ENCODE results near the gene HUNK. TPM values are rescaled to one million over a fixed set of nuclear protein-coding genes. Genes with fewer than 3 reads are reported as not detected.

The HUNK gene
- 1 to 10 TPM; 5.8 to 8.4 TPM for total RNA-seq
- polyA plus RNA-seq (2013, experiment 1 of 2) = 8.8 TPM
- polyA plus RNA-seq (2013, experiment 2 of 2) = 8.4 TPM
- long read RNA-seq, experiment 1, partial matches to known transcripts = 0 of 4 reads
- long read RNA-seq, experiment 1, other reads (novel, unspliced or antisense) = 4 of 4 reads
- long read RNA-seq, experiment 2, full-length matches to known transcripts = 6 of 10 reads
- long read RNA-seq, experiment 2, partial matches to known transcripts = 0 of 10 reads
- long read RNA-seq, experiment 2, other reads (novel, unspliced or antisense) = 4 of 10 reads
- long read RNA-seq, experiment 3, partial matches to known transcripts = 0 of 5 reads
- long read RNA-seq, experiment 3, other reads (novel, unspliced or antisense) = 5 of 5 reads
- long read RNA-seq, experiment 4 = 0 reads

- no peaks in the 10 kb centered on the region for H3K9me3 Mint-ChIP-seq
- H3K4me3 ChIP-seq (ENCODE audit: low read length) = peak within 1 kb of the TSS; percentile 79
- H3K4me3 Mint-ChIP-seq = peak within 1 kb of the TSS; percentile 68
- no peaks in the 10 kb centered on the region for H3K4me1 ChIP-seq (ENCODE audit: control insufficient read depth, insufficient read depth, low read length)
- H3K4me1 Mint-ChIP-seq = peaks cover 11% of the 10 kb centered on the region
- H3K27me3 Mint-ChIP-seq (ENCODE audit: insufficient read depth) = peaks cover 72% of the 10 kb centered on the region
- 0% methylated on average over 7 to 74 of the region's 74 CpGs for WGBS, 2 experiments (ENCODE audit: insufficient coverage in 1 of 2, insufficient read length in 1 of 2)
- DNase-seq = peak; percentile 88
- peak within 1 kb of the TSS; percentile 68 for H3K27ac Mint-ChIP-seq
- no peak within 1 kb of the TSS for H3K9ac ChIP-seq (ENCODE audit: extremely low read depth, low read length, poor library complexity, severe bottlenecking)
- TF ChIP-seq, protein P1, sequence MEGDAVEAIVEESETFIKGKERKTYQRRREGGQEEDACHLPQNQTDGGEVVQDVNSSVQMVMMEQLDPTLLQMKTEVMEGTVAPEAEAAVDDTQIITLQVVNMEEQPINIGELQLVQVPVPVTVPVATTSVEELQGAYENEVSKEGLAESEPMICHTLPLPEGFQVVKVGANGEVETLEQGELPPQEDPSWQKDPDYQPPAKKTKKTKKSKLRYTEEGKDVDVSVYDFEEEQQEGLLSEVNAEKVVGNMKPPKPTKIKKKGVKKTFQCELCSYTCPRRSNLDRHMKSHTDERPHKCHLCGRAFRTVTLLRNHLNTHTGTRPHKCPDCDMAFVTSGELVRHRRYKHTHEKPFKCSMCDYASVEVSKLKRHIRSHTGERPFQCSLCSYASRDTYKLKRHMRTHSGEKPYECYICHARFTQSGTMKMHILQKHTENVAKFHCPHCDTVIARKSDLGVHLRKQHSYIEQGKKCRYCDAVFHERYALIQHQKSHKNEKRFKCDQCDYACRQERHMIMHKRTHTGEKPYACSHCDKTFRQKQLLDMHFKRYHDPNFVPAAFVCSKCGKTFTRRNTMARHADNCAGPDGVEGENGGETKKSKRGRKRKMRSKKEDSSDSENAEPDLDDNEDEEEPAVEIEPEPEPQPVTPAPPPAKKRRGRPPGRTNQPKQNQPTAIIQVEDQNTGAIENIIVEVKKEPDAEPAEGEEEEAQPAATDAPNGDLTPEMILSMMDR (conservative IDR thresholded peaks at IDR 0.05) = peak; percentile 7
- H3K27me3 ChIP-seq (ENCODE audit: control insufficient read depth, insufficient read depth, low read length, poor library complexity, severe bottlenecking) = peaks cover 74% of the 10 kb centered on the region
- no peaks in the 10 kb centered on the region for H3K36me3 ChIP-seq (ENCODE audit: control insufficient read depth, insufficient read depth, low read length)
- no peaks in the 10 kb centered on the region for H3K9me3 ChIP-seq (ENCODE audit: control insufficient read depth, low read length)
- no peaks in the 10 kb centered on the region for H3K36me3 Mint-ChIP-seq (ENCODE audit: low read depth)
- peak within 1 kb of the TSS; percentile 27 for H3K27ac ChIP-seq (ENCODE audit: low read depth, low read length)
These were observed at the start of gene HUNK for GRCh38 chr21:31872452-31873274. TSS of gene HUNK (plus strand) at chr21:31873020. CDS start at chr21:31873675, 655 bp downstream.

DNA sequence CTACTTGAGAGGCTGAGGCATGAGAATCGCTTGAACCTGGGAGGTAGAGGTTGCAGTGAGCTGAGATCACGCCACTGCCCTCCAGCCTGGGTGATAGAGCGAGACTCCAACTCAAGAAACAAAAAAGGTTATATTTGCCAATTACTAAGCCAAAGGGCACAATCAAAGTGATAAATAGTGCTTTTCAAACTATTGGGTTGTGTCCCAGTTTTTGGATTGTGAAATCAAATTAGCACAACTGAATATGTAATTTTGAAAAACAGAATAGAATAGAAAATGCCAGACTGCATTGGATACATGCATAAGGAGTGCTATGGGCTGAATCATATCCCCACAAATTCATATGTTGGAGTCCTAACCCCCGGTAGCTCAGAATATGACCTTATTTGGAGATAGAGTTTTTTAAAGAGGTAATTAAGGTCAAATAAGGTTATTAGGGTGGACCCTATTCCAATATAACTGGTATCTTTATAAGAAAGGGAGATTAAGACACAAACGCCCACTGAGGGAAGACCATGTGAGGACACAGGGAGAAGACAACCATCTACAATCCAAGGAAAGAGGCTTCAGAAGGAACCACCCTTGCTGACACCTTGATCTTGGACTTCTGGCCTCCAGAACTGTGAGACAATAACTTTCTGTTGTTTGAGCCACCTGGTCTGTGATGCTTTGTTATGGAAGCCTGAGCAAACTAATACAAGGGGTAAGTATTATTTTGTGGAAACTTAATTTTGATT, 42.9 kb upstream of the HUNK start:
- TF ChIP-seq, protein P1 (conservative IDR thresholded peaks at IDR 0.05) = no peak
- Histone ChIP-seq H3K27me3 (ENCODE audit: control insufficient read depth, insufficient read depth, low read length, poor library complexity, severe bottlenecking) (no peaks in the 10 kb centered on the region), H3K36me3 (ENCODE audit: control insufficient read depth, insufficient read depth, low read length) (no peaks in the 10 kb centered on the region), H3K4me1 (ENCODE audit: control insufficient read depth, insufficient read depth, low read length) (no peaks in the 10 kb centered on the region), H3K9me3 (ENCODE audit: control insufficient read depth, low read length) (no peaks in the 10 kb centered on the region), H3K27ac (ENCODE audit: low read depth, low read length) (no peak overlapping the region), H3K4me3 (ENCODE audit: low read length) (no peak overlapping the region), H3K9ac (ENCODE audit: extremely low read depth, low read length, poor library complexity, severe bottlenecking) (no peak overlapping the region)
- Mint-ChIP-seq H3K4me3 (no peak overlapping the region), H3K27ac (no peak overlapping the region), H3K4me1 (no peaks in the 10 kb centered on the region), H3K9me3 (no peaks in the 10 kb centered on the region), H3K27me3 (ENCODE audit: insufficient read depth) (no peaks in the 10 kb centered on the region), H3K36me3 (ENCODE audit: low read depth) (no peaks in the 10 kb centered on the region)
- 92 to 100% methylated on average over 1 to 5 of the region's 5 CpGs for WGBS, 2 experiments (ENCODE audit: insufficient coverage in 1 of 2, insufficient read length in 1 of 2)
- no peak for DNase-seq

DNA sequence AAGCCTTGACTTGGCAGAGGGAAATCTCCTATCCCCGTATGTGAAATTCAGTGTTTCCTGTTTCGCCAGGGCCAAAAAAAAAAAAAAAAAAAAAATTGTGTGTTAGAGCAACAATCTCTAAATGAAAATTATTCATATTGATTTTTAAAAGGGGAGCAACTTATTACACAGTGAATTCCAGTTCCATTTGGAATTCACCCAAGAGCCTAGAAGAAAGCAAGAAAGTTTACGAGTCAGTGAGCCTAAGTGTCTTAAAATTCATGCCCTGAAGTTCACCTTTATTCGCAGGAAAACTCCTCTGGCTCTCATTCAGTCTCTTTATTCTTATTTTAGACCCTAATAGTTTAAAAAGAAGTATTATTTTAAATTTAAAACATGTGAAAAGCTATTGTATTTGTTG, 42.1 kb upstream of the HUNK start:
- Mint-ChIP-seq H3K27ac (no peak overlapping the region), H3K4me1 (peaks cover 6% of the 10 kb centered on the region), H3K4me3 (no peak overlapping the region), H3K9me3 (no peaks in the 10 kb centered on the region), H3K27me3 (ENCODE audit: insufficient read depth) (no peaks in the 10 kb centered on the region), H3K36me3 (ENCODE audit: low read depth) (no peaks in the 10 kb centered on the region)
- Histone ChIP-seq H3K9me3 (ENCODE audit: control insufficient read depth, low read length) (no peaks in the 10 kb centered on the region), H3K36me3 (ENCODE audit: control insufficient read depth, insufficient read depth, low read length) (no peaks in the 10 kb centered on the region), H3K27me3 (ENCODE audit: control insufficient read depth, insufficient read depth, low read length, poor library complexity, severe bottlenecking) (no peaks in the 10 kb centered on the region), H3K4me3 (ENCODE audit: low read length) (no peak overlapping the region), H3K27ac (ENCODE audit: low read depth, low read length) (no peak overlapping the region), H3K9ac (ENCODE audit: extremely low read depth, low read length, poor library complexity, severe bottlenecking) (no peak overlapping the region), H3K4me1 (ENCODE audit: control insufficient read depth, insufficient read depth, low read length) (no peaks in the 10 kb centered on the region)
- TF ChIP-seq, protein P1 (conservative IDR thresholded peaks at IDR 0.05) = no peak
- 92% methylated on average over 4 of the region's 4 CpGs; no CpG with 5 or more reads in 1 of the 2 experiments for WGBS, 2 experiments (ENCODE audit: insufficient coverage in 1 of 2, insufficient read length in 1 of 2)
- no peak for DNase-seq
